Renal cortex interstitium (tissue), 11 donors: Measurements from ENCODE around the gene ENTREP3. TPM values are rescaled to one million over a fixed set of nuclear protein-coding genes. Genes with fewer than 3 reads are reported as not detected.
A peak's percentile ranks its signal among the peaks of the same experiment; 100 is the strongest.
"Not testable (repeated sequence)": the region's sequence is repeated elsewhere in the genome, so short reads cannot be mapped to it uniquely, and the experiment has no call there.

Experiments
- DNase-seq, 11 donors: peaks; one replicate each; pipeline ENCODE4 v3.0.0-alpha.2; 2013; ENCODE audit warnings: low read depth in 9 of 11, low spot score in 4 of 11; ENCODE audit errors: extremely low read depth in 1 of 11
- polyA plus RNA-seq, 3 donors: library from polyadenylated mRNA; unstranded; fragments of 120-200 nt; gene quantifications; one replicate each; pipeline ENCODE4 v1.2.1, GENCODE V29; 2013; ENCODE audit not compliant: insufficient read length in 3 of 3

ENTREP3 gene
- polyA plus RNA-seq, 3 donors = 20.9 to 31.5 (median 28.1) TPM

DNA sequence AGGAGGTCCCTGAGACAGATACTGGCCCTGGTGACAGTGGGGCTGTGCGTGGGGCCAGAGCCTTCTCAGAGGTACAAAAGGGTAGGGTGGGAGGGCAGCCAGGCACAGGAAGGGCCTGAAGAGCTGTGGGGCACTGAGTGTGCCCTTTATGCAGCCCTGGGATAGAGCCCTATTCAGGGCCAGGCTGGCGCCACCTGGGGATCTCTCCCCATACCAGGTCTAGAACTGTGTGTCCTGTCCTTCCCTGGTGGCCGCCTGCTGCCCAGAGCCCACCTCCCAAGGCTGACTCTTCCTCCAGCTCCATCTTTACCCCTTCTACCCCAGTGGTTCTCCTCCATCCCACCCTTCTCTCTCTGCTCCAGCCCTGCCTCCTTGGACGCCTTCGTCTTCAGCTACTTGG lies 21.8 kb downstream of the ENTREP3 start:
- not testable (repeated sequence) for DNase-seq

DNA sequence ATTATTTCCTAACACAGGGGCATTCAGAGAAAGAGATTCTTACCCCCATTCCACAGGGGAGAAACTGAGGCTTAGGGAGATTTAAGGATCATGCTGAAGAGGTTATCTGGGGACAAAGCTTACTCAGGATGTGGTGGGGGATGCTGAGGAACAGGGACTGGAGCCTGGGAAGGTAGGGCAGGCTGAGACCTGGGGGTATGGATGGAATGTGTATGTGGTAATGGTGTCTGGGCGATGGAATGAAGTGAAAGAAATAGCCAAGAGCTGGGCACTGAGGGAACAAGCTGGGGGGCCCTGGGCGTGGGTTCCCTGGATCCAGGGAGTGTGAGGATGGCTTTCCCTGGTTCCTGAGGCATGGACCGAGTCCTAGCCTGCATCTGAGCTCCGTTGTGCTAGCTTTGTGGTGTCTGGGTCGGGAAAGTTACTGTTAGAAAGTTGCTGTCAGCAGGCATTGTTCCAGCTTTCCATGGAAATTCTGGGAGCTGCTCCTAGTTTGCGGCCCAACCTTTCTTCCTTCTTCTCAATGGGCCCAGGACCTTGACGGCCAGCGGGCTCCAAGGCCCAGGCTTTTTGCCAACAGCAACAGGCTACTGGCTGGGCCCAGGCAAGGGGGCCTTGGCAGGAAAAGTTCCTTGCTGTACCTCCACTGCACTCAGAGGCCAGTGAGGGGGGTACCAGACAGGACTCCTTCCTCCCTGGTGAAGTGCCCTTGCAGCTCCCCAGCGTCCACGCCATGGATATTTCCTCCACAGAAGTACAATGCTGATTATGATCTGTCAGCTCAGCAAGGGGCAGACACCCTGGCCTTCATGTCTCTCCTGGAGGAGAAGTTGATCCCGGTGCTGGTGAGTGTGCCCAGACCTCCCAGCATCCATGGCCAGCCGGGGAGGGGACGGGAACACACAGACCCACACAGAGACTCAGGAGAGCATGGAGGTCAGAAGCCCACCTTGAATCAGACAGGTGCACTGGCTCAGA lies 23.0 kb downstream of the ENTREP3 start:
- not testable (repeated sequence) for DNase-seq

DNA sequence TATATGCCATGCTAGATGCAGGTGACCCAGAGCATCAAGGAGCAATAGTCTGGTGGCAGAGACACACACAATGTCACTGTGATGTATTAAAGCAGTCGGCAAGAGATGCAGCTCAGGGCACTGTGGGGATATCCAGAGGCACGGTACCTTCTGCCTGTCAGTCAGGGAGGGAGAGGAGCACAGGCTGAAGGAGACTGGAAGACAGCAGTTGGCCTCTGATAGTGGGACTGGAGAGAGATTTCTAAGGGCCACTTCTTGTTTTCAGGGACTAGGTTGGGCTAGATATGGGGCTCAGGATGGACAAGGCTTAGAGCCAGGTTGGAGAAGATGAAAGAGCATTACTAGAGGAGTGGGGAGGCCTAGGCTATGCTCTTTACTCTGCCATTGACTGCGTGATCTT lies 24.0 kb downstream of the ENTREP3 start:
- DNase-seq = not testable (repeated sequence)

DNA sequence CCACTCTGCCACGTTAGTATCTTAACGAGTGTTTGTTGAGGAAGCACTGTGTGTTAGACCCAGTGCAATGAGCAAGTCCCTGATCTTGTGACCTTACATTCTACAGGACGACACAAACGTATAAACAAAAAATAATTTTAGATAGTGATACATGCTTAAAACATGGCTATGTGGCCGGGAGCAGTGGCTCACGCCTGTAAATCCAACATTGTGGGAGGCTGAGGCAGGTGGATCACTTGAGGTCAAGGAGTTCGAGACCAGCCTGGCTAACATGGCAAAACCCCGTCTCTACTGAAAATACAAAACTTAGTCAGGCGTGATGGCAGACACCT lies 27.2 kb downstream of the ENTREP3 start:
- no peak for DNase-seq

DNA sequence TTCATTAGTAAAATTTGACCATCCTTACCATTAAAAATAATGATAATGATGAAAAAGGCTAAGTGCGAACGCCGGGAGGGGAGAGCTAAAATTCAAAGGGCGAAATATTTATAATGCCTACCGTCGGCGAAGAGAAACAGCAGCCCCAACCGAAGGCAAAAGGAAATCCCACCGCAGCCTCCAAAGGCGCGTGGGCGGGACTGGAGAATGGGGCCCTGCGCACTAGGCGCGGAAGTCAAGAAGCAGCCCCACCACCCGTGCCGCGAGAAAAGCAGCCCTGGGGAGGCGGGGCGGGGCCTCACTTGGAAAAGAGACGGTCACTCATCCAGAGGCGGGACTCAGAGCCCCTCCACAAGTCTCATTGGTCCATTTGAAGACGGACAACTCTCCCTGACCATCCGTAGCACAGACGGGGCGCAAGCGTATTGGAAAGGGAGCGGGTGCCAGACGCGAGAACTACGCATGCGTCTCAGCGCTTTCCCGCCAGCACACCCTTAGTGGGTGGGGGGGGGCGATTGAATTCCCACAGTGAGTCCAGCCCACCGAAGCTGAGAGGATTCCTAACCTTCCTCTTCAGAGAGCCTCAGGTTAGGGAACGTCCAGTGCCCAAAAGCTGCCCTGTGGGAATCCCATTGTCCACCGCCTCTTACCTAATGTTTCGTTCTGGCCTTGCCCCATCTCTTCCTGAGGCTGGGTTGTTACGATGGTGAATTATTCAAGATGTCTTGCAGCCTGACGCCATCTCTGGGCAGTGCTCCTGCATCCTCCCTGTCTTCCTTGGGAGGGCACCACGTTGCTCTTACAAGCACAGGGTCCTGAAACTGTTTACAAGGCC lies 27.8 kb downstream of the ENTREP3 start:
- DNase-seq = peak; percentile 96 to 100 (median 99)

DNA sequence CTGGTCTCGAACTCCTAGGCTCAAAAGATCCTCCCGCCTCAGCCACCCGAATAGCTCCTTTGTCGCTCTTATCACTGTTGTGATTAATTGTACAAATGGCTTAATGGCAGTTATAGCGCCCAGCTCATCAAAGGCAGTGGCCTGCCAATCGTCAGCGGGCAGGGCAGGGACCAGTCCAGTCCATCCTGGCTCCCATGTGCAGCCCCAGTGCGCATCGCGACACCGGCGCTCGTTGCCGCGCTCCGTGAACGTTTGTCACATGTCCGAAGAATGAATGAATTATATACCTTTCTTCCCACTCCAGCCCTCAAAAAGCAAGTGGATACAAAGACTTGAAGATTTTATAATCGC lies 28.4 kb downstream of the ENTREP3 start:
- peak in 2 of 11 donors; percentile 49 to 94 for DNase-seq

DNA sequence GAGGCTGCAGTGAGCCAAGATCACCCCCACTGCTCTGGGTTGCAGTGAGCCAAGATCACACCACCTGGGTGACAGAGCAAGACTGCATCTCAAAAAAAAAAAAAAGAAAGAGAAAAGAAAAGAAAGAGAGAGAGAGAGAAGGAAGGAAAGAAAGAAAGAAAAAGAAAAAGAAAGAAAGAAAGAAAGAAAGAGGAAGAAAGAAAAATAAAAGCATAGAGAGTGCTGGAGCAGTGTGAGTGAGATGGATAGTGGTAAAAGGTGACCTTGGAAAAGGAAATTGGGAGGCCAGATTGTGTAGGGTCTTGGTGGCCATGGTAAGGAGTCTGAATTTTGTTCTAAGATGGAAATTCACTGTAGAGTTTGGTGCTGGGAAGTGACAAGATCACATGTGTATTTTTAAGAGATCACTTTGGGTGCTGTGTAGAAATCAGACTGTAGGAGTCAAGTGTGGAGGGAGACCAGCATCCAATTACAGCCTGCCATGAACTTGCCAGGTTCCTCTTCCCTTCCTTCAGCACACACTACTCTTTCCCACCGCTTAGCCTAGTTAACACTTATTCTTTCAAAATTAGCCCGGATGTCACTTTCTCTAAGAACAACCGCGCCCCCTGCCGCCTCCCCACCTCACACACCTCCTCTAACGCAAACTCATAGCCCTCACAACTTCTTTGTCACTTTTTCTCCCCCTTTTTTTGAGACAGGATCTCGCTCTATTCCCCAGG lies 28.9 kb downstream of the ENTREP3 start:
- peak in 2 of 11 donors; percentile 71 to 90 for DNase-seq

DNA sequence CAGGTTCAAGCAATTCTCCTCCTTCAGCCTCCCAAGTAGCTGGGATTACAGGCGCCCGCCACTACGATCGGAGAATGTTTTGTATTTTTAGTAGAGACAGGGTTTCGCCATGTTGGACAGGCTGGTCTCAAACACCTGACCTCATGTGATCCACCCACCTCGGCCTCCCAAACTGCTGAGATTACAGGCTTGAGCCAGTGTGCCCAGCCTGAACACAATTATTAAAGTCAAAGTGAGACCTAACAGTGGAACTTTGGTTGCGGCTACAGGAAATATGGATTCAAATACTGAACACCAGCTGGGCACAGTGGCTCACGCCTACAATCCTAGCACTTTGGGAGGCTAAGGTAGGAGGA lies 29.9 kb downstream of the ENTREP3 start:
- DNase-seq = not testable (repeated sequence)

DNA sequence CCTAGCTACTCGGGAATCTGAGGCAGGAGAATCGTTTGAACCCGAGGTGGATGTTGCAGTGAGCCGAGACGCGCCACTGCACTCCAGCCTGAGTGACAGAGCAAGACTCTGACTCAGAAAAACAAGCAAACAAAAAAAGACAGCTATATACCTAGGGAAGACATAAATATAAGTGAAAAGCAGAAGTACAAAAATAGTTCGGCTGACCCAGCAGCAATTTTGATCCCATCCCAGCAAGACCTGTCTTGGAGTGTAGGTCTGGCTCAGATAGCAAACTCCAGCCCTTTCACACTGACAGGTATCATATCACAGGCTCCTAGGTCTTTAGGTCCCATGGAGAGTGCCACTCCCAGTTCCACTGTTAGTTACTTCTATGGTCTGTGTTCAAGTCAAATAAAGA lies 32.2 kb downstream of the ENTREP3 start:
- no peak for DNase-seq

DNA sequence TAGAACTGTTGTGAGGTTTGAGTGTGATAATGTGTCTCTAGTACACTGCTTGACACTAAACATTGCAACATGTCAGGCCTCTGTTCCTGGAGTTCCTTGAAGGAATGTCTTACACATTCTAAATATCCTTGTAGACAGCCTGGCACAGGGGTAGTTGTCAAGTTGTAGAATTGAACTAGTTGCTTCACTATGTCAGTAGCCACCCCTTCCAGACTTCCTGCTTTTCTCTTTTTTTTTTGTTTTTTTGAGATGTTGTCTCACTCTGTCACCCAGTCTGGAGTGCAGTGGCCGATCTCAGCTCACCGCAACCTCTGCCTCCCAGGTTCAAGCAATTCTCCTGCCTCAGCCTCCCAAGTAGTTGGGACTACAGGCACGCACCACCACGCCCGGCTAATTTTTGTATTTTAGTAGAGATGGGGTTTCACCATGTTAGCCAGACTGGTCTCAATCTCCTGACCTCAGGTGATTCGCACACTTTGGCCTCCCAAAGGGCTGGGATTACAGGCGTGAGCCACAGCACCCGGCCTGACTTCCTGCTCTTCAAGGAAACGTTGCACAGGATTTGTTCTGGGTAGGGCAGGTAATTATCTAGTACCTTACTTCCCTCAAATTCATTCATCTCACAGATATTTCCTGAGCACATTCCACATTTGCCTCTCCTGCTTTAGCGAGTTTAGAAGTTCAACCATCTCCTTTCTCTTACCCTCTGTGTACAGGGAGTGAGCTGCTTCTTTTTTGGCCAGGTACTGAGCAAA lies 34.9 kb downstream of the ENTREP3 start:
- DNase-seq = not testable (repeated sequence)

DNA sequence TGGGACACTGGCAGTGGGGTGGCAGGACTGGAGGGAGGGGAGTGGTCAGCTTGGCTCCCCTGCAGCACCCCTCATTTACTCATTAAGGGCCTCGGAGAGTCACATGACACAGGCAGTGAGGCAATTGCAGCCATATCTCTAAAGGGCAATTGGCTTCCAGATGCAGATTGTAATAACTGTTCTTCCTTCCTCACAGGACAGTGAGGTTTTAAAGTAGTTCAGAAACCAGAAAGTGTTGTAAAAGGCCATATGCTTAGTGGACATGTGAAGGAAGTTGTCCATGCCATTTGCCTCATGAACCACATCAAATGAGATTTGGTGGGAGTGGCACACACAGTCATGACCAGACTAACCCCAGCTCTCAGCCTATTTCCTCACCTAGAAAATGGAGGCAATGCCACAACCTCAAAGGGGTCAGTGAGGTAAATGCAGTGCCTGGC lies 35.7 kb downstream of the ENTREP3 start:
- DNase-seq = peak in 1 of 11 donors; percentile 84

DNA sequence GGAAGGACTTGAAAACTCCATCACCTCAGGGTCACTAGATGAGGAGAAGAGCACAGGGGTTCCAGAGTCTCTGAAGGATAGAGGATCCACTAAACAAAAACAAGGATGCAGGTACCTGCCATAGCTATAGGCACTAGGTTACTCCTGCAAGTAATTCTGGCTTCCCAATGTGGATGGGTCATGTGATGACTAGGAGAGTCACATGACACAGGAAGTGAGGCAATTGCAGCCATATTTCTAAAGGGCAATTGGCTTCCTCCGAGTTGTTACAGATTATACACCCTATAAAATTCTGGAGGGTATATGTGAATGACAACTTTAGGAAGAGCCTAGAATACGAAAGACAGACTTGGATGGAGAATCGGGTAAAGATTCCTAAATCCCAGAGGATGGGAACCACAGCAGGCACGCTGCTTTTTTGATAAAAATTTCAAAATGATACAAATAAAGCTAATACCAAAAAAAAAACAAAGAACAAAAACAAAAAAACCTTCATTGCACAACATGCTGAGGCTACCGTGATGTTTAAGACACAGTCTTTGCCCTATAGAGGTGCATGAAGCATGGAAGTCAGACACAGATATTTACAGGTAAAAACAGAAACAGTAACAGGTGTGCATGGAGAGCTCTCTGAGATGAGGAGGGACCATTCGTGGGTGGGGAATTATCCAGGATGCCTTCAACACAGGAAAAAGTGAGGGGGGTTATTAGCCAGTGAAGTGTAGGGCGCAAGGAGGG lies 36.3 kb downstream of the ENTREP3 start:
- DNase-seq = peak in 2 of 11 donors; percentile 94 to 98

DNA sequence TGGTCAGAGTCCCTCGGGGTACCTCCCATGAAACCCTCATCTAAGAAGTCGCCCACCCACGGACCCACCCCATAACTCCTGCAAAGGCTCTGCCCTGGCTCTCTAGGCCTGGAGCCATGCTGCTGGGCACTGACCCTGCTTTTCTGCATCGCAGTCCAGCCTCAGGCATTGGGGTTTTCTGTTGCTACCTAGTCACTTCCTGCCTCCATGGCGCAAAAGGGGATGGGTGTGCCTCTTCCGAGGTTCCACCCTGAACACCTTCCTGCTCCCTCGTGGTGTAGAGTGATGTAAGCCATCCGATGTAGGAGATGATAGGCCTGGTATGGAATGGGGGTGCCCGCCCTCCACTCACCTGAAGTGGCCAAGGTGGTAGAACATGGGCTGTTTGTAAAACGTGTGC lies 40.6 kb downstream of the ENTREP3 start:
- not testable (repeated sequence) for DNase-seq

DNA sequence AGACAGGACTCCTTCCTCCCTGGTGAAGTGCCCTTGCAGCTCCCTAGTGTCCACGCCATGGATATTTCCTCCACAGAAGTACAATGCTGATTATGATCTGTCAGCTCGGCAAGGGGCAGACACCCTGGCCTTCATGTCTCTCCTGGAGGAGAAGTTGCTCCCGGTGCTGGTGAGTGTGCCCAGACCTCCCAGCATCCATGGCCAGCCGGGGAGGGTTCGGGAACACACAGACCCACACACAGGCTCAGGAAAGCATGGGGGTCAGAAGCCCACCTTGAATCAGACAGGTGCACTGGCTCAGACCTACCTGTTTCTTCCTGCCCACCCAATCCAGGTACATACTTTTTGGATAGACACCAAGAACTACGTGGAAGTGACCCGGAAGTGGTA lies 43.2 kb downstream of the ENTREP3 start:
- DNase-seq = not testable (repeated sequence)

DNA sequence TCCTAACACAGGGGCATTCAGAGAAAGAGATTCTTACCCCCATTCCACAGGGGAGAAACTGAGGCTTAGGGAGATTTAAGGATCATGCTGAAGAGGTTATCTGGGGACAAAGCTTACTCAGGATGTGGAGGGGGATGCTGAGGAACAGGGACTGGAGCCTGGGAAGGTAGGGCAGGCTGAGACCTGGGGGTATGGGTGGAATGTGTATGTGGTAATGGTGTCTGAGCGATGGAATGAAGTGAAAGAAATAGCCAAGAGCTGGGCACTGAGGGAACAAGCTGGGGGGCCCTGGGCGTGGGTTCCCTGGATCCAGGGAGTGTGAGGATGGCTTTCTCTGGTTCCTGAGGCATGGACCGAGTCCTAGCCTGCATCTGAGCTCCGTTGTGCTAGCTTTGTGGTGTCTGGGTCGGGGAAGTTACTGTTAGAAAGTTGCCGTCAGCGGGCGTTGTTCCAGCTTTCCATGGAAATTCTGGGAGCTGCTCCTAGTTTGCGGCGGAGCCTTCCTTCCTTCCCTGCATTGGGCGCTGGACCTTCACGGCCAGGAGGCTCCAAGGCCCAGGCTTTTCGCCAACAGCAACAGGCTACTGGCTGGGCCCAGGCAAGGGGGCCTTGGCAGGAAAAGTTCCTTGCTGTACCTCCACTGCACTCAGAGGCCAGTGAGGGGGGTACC lies 43.8 kb downstream of the ENTREP3 start:
- DNase-seq = not testable (repeated sequence)

DNA sequence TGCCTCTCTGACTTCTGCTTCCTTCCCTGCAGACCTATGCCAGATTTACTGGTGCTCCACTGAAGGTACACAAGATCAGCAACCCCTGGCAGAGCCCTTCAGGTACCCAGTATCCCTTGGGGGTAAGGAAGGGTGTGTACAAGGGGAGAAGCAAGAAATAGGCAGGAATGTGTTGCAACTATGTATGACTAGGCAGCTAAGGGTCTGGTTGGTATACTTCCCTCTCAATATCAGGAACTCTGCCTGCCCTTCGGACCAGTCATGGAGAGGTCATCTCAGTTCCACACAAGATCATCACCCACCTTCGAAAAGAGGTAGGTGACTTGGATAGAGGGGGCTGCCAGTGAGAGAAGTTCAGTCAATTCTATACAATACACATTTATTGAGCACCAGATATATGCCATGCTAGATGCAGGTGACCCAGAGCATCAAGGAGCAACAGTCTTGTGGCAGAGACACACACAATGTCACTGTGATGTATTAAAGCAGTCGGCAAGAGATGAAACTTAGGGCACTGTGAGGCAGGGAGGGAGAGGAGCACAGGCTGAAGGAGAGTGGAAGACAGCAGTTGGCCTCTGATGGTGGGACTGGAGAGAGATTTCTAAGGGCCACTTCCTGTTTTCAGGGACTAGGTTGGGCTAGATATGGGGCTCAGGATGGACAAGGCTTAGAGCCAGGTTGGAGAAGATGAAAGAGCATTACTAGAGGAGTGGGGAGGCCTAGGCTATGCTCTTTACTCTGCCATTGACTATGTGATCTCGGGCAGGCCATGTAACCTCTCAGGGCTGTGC lies 44.8 kb downstream of the ENTREP3 start:
- no peak for DNase-seq

DNA sequence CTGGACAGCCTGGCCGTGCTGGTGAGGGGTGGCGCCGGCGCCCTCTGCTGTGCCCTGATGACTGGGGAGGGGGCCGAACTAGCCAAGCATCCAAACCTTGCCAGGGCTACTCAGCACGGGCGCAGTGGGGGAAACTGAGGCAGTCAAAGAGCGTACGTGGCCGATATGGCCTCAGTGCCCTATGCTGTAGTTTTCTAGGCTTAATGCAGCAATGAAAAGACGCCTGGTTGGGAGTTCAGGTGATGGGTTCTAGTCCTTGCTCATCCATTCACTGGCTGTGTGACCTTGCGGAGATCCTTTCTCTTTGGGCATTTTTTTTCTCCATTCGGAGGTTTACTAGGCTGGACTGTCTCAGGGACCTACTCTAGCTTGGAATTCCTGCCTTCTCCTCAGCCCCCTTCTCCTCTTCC lies 46.0 kb downstream of the ENTREP3 start:
- DNase-seq = no peak
